Thyroid gland (tissue), 4 donors: ENCODE measurements around the gene DLX1.

Experiments
- POLR2A ChIP-seq, 2 donors: fragments of 450-650 bp; IDR thresholded peaks; one replicate each; pipeline ENCODE4 v1.6.1; 2017; ENCODE audit warnings: antibody characterized with exemption in 2 of 2, mild to moderate bottlenecking in 2 of 2, moderate library complexity in 1 of 2
- TF ChIP-seq, protein P1 (sequence below), 6 experiments: fragments of 200-600 bp in 3 of 6; fragments of 450-650 bp in 3 of 6; sonication (generic) in 3 of 6; IDR thresholded peaks; one replicate each; pipeline ENCODE4 v1.5.1; 2016 to 2019; ENCODE audit warnings: antibody characterized with exemption in 6 of 6, mild to moderate bottlenecking in 2 of 6, inconsistent platforms in 1 of 6, moderate library complexity in 1 of 6

- TF ChIP-seq, protein P1, sequence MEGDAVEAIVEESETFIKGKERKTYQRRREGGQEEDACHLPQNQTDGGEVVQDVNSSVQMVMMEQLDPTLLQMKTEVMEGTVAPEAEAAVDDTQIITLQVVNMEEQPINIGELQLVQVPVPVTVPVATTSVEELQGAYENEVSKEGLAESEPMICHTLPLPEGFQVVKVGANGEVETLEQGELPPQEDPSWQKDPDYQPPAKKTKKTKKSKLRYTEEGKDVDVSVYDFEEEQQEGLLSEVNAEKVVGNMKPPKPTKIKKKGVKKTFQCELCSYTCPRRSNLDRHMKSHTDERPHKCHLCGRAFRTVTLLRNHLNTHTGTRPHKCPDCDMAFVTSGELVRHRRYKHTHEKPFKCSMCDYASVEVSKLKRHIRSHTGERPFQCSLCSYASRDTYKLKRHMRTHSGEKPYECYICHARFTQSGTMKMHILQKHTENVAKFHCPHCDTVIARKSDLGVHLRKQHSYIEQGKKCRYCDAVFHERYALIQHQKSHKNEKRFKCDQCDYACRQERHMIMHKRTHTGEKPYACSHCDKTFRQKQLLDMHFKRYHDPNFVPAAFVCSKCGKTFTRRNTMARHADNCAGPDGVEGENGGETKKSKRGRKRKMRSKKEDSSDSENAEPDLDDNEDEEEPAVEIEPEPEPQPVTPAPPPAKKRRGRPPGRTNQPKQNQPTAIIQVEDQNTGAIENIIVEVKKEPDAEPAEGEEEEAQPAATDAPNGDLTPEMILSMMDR (IDR thresholded peaks at IDR 0.05) = no peak
- TF ChIP-seq POLR2A (IDR thresholded peaks at IDR 0.05) = no peak
These were observed 10.0 kb downstream of the DLX1 start for GRCh38 chr2:172095146-172095904.
